Fibroblast of skin of abdomen (primary cell): ENCODE measurements around the gene CTSO.
"Not testable (repeated sequence)": the region's sequence is repeated elsewhere in the genome, so short reads cannot be mapped to it uniquely, and the experiment has no call there.

Experiments used
- DNase-seq: peaks from one replicate; pipeline ENCODE4 v3.0.0-alpha.2; 2013

The CTSO gene

DNA sequence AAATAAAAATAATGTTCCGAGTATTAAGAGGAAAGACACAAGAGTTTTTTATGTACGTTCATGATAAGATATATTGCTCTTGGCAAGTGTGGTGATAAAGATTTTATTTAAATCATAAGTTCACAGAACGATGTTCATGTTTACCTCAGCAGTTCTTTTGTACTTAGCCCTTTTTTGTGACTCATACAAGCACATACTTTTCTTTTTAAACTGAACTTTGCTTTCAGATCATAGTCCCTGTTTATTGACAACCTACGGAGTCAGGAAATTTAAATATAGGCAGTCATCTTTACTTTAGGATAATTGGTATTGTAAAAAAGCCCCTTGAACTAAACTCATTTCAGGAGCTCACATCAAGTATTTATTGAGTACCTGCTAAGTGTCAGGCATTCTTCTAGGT is 1.3 kb upstream of the CTSO start:
- no peak for DNase-seq

DNA sequence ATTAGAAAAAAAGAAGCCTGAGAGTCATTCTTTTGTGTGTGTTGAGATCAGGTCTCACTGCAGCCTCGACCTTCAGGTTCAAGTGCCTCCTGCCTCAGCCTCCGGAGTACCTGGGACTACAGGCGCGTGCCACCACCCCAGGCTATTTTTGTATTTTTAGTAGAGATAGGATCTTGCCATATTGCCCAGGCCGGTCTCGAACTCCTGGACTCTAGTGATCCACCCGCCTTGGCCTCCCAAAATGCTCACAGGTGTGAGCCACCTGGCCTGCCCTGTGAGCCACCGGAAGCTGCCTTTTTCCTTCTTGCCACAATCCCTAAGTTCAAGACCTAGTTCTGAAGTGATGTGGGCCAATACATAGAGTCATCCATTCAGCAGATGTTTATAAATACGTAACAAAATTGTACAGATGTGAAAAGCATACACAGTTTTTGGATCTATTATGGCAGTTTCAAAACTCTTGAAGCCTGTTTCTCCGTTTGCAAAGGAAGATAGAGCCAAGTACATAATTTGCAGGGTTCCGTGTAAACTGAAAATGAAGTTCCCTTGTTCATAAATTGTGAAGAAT is 536 bp upstream of the CTSO start:
- DNase-seq: no peak

DNA sequence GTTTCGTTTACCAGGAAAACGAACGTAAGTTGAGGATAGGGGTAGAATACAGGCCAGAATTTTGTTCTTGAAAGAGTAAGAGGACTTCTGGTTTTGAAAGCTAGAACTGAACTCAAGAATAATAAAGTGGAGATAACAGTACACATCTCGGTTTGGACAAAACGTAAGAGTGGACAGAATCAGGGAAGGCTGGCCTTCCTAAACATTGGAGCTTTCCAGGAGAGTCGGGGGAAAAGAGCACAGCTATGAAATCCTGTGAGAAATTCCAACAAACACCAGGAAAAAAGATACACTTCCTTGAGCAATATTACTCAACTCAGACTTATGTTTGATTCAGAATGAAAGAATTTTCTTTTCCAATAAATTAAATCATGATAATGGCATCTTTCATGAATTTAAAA is 1.2 kb downstream of the CTSO start:
- DNase-seq: peak; percentile 60

DNA sequence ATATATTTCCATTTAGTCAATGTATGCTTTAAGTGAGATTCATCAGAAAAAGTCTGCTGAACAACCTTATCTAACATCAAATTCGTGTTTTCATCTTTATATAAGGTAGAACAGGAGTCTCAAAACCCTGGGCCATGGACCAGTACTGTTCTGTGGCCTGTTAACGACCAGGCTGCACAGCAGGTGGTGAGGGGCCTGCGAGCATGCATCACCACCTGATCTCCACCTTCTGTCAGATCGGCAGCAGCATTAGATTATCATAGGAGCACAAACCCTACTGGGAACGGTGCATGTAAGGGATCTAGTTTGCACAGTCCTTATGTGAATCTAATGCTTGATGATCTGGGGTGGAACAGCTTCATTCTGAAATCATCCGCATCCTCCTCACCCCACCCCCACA is 3.2 kb downstream of the CTSO start:
- DNase-seq: no peak

DNA sequence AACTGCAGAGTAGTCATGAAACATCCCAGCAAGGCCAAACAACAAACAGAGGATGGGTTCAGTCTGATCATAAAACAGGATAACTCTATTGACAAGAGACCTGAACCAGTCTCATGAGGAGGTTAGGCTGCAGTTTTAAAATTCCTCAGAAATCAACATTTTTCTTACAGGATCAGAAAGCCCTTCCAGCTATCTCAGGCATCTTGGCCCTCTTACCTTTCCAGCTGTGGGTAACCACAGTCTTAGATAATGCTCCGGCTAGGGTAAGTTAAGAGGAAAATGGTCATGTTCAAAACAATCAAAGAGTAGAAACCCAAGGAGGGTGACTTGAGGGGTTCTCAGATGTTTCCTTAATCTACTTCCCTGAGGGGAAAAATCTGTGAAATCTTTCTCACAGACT is 5.1 kb downstream of the CTSO start:
- peak; percentile 41 for DNase-seq

DNA sequence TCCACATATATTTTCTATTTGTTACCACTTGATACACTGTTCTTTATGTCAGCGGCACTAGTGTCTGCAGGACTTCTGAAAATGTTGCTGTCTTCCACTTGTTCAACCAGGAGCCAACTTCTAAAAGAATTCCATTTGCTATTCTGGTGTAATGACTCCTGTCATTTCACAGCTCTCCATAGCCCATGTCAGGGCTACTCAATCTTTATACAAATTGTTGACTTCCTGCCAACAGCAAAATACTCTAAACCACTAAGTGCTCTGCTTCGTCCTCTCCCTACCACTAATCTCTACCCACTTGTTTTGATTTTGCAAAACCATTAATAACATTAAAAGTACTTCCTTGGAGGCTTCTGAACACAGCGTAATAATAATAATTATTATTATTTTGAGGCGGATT is 7.2 kb downstream of the CTSO start:
- DNase-seq: peak; percentile 81

DNA sequence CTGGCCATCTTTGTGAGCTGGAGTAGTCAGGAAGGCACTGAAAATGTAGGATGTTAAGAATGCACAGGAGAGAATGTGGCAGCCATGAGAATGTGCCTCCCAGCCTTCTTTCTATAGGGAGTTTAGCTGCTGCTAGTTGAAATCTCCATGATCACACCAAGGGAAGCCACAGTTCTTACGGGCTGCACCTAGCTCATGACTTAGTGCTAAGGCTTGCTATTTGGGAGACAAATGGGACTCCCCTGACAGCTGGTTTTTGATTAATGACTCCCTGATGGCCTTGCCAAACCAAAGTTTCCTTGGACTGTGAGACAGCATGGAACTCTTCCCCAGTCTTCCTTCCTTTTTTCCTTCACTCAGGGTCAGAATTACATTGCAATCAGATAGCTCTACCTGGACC is 9.2 kb downstream of the CTSO start:
- peak; percentile 63 for DNase-seq

DNA sequence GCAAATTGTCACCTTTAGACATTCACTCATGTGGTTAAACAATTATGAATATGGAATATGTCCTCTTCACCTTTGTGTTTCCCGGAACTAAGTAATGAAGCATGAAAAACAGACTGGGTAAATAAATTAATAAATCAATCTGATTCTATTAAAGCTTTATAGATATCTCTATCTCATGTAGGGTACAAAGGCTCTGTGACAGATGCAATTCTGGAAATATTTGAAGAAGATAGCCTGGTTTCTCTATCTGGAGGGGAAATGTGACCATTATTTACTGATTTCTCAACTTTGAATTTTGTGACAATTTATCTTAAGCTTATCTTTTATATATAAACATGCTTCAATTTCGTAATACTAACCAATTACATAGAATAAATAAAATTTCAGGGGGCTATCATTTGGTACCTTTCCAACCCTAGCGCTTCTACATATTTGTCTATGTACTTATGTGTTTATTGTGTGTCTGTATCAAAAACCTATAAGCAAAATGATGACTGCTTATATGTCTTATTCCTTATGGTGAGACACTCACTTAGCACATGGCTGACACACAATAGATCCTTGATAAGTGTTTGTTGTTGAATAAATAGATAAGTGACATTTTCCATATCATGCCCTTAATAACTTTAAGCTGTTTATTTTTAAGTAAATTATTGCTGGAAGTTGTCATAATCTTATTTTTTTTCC is 9.9 kb downstream of the CTSO start:
- no peak for DNase-seq

DNA sequence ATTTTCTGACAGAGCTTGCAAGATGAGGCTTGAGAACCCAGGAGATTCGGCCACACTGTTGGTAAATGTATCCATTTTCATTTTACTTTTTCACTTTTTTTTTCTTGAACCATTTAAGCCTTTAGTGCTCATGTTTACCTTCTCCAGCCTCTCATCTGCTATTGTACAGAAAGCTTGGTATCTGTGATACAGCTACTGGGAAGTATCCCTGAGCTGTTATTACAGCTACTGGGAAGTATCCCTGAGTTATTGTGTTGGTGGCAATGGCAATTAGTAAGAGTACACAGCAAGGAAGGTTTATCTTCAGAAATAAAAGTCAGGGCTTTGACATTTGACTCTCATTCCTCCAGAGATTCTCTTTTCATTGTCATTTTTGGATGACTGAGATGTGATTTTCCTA is 11.8 kb downstream of the CTSO start:
- no peak for DNase-seq

DNA sequence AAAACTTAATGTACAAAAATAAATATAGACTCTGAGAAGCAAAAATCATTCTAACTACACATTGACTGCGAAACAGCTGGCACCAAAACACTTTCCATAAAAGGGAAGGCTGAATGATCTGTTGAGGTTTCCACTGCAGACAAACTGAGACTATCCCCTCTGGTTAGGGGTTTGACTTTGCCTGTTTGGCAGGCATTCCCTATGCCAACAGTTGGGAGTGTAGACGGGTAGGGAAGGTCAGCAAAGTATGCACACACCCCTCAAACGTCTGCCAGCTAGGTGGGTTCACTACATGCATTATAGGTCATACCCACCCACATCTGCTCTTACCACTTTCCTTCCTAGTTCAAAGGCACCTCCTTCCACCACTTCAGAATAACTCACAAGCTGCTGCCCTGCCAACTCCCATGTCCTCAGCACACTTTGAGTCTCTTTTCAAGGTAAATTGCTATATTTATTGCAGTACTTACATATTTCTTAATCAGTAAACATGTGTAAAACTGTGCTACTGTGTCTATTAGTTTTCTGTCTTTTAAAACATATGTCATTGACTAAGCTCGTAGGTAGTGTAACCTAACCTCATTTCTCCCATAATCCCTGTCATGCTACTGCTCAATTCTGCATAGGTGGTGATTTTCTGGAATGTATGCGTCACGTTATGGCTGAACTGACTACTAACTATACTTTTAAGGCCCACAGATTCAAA is 12.4 kb downstream of the CTSO start:
- DNase-seq: no peak

DNA sequence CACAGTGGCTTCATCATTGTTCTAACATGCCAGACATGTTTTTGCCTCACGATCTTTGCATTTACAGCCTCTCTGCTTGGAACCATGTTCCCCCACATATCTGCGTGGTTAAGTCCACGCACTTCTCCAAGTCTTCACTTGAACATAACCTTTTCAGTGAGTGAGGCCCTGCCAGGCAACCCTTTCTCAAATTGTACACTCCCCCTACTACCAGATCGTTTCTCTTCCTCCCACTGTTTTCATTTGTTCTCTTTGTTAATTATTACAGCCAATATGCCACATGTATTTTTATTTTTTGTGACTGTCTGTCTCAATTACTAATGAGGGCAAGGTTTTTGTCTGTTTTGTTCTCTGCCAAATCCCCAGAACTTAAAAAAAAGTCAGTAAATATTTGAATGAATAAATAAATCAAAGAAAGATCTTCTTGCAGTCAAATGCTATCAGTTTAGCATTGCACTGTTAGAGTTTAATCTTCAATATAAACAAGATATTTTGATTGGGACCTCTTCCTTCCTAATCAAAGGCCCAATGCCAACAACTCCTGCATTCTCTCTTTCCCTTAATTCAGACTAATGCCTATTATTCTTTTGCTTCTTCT is 18.2 kb downstream of the CTSO start:
- DNase-seq: no peak

DNA sequence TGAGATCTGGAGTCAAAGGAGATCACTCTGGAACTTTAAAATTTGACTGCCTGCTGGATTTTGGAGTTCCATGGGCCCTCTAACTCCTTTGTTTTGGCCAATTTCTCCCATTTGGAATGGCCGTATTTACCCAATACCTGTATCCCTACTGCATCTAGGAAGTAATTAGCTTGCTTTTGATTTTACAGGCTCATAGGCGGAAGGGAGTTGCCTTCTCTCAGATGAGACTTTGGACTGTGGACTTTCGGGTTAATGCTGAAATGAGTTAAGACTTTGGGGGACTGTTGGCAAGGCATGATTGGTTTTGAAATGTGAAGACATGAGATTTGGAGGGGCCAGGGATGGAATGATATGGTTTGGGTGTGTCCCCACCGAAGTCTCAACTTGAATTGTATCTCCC is 19.0 kb downstream of the CTSO start:
- DNase-seq: not testable (repeated sequence)

DNA sequence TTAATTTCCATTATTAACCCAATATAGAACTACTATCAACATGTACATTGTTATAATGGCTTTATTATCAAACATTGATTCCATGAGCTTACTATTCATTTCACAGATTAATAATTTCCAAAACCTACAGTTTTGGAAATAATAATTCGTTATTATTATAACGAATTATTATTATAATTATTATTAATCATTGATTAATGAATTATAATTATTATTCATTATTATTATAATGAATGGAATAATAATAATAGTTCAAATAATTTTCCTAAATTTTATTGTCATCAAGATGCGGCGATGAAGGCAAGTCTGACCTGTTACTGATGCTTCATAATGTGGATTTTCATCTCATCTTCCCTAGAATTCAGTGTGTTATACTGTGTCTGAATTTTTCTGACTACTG is 22.0 kb downstream of the CTSO start:
- DNase-seq: no peak

DNA sequence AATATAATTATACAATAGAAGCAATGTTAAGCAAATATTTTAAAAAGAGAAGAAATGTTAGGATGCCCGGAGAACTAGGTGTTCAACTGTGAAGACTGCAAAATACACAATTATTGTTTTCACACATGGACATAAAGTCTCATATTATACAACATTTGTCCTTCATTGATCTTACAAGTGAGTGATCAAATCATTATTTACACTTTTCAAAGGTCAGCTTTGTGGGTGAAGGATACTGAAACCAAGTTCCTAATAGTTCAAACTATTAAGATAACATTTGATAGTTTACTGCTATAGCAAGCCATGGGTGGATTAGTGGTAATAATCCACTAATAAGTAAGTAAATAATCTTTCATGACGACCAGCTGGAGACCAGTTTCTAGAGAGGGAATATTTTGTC is 23.3 kb downstream of the CTSO start:
- no peak for DNase-seq

DNA sequence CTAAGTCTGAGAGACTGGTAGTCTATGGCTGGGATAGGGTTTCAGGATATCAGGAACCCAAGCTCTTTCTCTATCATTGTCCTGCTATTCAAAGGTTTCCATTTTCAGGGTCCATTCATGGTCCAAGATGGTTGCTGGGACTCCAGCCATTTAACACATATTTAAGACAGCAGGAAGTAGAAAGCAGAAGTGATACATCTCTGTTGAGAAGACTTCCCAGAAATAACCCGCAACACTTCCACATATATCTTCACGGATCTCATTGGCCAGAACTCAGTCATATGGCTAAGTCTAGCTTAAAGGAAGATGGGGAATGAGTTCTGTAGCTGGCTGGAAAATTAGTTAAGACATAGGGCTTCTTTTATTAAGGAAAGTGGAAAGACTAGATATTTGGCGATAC is 23.8 kb downstream of the CTSO start:
- DNase-seq: no peak

DNA sequence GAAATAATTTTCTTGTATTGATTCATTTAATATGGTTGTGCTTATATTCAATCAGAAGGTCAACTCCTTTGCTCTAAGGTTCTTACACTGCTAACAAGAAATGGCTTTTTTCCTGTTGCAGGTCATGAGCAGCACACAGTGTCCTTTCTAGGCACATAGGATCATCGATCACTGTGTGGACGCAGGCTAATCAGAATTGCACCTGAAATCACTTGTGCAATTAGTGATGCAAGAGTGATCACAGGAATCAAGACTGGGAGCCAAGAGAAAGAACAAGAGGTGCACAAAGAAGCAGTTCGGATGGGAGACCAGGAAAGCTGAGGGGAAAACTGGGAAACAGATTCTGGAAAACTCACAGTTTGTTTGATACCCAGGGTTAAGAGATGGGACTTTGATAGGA is 29.0 kb downstream of the CTSO start:
- no peak for DNase-seq

DNA sequence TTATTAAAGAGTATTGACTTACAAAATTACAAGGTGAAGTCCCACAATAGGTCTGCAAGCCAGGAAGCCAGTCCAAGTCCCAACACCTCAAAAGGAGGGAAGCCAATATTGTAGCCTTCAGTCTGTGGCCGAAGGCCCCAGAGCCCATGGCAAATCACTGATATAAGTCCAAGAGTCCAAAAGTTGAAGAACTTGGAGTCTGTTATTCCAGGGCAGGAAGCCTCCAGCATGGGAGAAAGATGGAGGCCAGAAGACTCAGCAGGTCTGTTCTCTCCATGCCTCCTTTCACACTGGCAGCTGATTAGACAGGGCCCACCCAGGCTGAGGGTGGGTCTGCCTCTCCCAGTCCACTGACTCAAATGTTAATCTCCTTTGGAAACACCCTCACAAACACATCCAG is 32.1 kb downstream of the CTSO start:
- no peak for DNase-seq

DNA sequence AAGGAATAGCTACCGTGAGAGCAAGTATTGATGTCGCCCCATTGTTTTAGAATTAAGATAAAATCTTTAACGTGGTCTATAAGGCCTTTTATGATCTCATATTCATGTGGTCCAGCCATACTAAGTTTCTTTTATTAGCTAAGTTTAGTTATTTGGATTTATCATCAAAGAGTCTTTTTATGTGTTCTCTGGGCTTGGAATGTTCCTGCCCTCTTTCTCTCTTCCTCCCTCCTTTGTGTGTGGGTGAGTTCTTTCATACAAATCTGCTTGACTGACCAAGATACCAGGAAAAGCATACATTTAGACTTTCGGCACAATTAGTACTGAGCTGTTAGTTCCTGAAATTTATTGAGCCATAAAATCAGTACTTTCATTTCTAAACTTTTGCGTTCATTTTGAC is 38.9 kb downstream of the CTSO start:
- no peak for DNase-seq

DNA sequence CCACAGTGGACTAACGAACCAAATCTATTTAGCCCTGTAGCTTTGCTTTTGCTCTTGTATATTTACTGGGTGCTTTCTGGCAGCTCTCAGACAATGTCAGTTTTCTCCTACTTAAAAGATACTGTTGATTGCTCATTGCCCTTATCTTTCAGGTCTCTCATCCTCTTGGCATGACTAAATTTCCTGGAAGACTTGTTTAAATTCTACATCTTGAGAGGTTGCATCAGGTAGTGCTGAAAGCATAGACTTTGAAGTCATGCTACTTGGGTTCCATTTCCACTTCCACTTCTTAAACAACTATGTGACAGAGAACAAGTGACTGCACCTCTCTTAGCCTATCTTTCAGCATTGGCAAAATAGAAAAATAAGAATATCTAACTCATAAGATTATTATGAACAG is 41.8 kb downstream of the CTSO start:
- no peak for DNase-seq

DNA sequence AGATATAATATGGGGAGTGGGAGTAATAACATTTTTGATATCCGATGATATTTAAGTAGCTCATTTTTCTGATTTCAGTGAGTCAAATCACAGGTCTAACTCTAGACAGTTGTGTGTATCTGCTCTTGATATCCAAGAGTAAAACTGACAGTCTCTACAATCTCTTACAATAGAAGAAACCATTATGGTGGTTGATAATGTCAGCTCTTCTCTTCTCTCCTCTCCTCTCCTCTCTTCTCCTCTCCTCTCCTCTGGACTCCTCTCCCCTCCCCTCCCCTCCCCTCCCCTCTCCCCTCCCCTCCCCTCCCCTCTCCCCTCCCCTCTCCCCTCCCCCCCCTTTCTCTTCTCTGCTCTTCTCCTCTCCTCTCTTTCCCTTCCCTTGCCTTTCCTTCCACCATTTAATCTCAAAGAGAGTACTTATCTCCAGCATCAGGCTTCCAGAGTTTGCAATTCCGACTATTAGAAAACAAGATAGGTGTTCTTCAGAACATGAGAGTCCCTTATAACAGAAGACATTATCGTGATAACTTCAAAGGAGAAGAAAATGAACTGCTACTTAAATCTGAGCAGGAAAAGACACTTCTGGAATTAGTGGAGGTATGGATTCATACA is 43.9 kb downstream of the CTSO start:
- no peak for DNase-seq

DNA sequence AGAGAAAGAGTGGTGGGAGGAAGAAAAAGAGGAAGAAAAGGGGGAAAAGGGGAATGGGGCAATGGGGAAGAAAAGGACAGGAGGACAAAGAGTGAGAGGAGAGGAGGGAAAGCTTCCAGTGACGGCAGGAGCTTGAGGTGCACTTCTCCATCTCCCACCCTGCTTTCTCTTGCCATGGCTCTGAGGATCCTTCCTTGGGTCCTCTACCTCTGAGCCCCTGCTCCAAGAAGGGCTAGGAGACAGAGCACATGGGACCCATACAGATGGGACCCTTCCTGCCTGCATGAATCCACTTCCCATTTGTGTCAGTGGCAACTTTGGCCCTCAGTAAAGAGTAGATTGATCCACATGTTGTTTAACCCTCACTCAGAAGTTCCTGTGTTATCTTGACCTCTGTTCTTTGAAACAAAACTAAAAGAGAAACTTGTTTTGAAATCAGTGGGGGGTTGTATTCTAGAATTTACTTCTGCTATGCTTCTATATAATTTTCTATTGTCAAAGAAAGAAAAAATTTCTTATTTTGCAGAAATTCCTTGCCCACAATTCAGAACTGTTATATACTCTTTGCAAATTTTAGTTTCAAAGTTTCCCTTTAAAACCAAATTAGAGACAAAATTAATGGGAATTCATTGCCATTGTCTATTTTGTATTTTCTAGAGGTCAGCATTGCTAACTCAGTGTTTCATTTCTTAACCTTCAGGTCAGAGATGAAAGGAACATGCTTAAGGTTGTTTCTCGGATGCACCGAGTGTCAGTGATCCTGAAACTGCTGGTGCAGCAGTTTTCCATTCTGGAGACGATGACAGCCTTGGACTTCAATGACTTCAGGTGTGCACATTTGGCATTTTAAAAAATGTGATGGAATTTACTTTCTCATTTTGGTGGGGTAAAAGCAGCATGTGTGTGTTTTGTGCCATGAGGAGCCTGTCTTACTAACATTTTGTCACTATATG is 45.2 kb downstream of the CTSO start:
- DNase-seq: no peak

DNA sequence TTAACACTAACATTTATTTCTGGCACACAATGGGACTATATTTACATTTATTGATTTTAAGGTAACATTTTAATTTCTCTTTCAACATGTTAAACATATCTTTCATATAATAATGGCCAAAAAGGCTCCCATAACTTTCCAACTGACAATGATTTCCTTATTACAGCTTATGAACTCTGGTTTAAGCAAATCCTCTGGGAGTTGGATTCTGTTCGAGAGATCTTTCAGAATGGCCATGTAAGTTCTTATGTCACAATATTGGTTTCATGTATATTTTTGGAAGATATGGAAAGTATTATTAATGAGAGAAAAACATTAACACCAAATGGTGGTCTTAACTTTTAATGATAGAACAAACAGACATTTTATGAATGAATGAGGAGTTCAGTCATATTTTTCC is 46.1 kb downstream of the CTSO start:
- DNase-seq: no peak
